GM18951 (cell line): Measurements from ENCODE around the gene SFRP2.

Experiments used
- POLR2A ChIP-seq: IDR thresholded peaks from 4 replicates; pipeline ENCODE4 v1.6.1; 2011; ENCODE audit warnings: mild to moderate bottlenecking; ENCODE audit not compliant: insufficient read length, insufficient read depth; ENCODE audit errors: extremely low read depth
- in situ Hi-C: fragments of 300-500 bp; cut with MboI; formaldehyde crosslinking; loops from one replicate; pipeline ENCODE4 v1.12.0; 2022; ENCODE audit warnings: low sequenced_read_pairs, mixed read lengths, inconsistent platforms; ENCODE audit not compliant: unreplicated experiment

The SFRP2 gene

GRCh38 chr4:153777421-153777820 lies 11.5 kb downstream of the SFRP2 start:
- TF ChIP-seq POLR2A, result no peak
- in situ Hi-C loops, result no loop called here

- in situ Hi-C loops, result no loop called here
- TF ChIP-seq POLR2A, result no peak
These were observed 12.3 kb downstream of the SFRP2 start for GRCh38 chr4:153776601-153777000.

GRCh38 chr4:153773236-153773690 lies 15.6 kb downstream of the SFRP2 start:
- TF ChIP-seq POLR2A, result no peak
- in situ Hi-C loops, result no loop called here

- no peak for TF ChIP-seq POLR2A
These were observed 17.8 kb downstream of the SFRP2 start for GRCh38 chr4:153771046-153771445.

GRCh38 chr4:153766758-153767157 lies 22.1 kb downstream of the SFRP2 start:
- no peak for TF ChIP-seq POLR2A
- in situ Hi-C loops, result no loop called here

More at GRCh38 chr4:153771046-153771445, 17.8 kb downstream of the SFRP2 start:
- in situ Hi-C loops, result no loop called here

- in situ Hi-C loops, result no loop called here
- no peak for TF ChIP-seq POLR2A
These were observed 23.0 kb downstream of the SFRP2 start for GRCh38 chr4:153765894-153766293.

GRCh38 chr4:153764601-153765368 lies 24.1 kb downstream of the SFRP2 start:
- no peak for TF ChIP-seq POLR2A
- in situ Hi-C loops, result no loop called here

- in situ Hi-C loops, result no loop called here
- no peak for TF ChIP-seq POLR2A
These were observed 25.5 kb downstream of the SFRP2 start for GRCh38 chr4:153763404-153763803.

- no peak for TF ChIP-seq POLR2A
- in situ Hi-C loops, result no loop called here
These were observed 29.2 kb downstream of the SFRP2 start, which contains the start of gene RNF175 for GRCh38 chr4:153759407-153760316. TSS of gene RNF175 (minus strand) at chr4:153760024. CDS start at chr4:153759862, 162 bp downstream.

GRCh38 chr4:153758688-153759406 lies 30.0 kb downstream of the SFRP2 start:
- in situ Hi-C loops, result no loop called here
- no peak for TF ChIP-seq POLR2A

GRCh38 chr4:153758136-153758535 lies 30.7 kb downstream of the SFRP2 start:
- in situ Hi-C loops, result no loop called here
- no peak for TF ChIP-seq POLR2A

- TF ChIP-seq POLR2A, result no peak
- in situ Hi-C loops, result no loop called here
These were observed 31.5 kb downstream of the SFRP2 start for GRCh38 chr4:153757407-153757806.

- TF ChIP-seq POLR2A, result no peak
- in situ Hi-C loops, result no loop called here
These were observed 33.7 kb downstream of the SFRP2 start for GRCh38 chr4:153755186-153755585.
